ENCODE data around the gene CAMSAP3.

DNA sequence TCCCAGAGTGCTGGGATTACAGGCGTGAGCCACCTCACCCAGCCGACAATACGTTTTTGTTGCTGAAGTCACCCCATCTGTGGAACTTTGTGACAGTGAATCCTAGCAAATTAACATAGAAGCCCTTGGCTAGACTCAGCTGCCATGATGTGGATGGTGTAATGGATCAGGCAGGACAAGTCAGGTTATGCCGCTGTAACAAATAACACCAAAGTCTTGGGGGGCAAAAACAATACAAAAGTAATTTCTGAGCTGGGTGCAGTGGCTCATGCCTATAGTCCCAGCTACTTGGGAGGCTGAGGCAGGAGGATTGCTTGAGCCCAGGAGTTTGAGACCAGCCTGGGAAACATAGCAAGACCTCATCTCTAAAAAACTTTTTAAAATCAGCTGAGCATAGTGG, 30.8 kb upstream of the CAMSAP3 start:
- TF ChIP-seq POLR2A (IDR thresholded peaks at IDR 0.05) (no peak), CTCF (IDR thresholded peaks at IDR 0.05) (no peak)
